HG03103 (cell line): ENCODE measurements around the gene MS4A8.
"Not testable (repeated sequence)": the region's sequence is repeated elsewhere in the genome, so short reads cannot be mapped to it uniquely, and the experiment has no call there.

Experiments used
- ATAC-seq: cut with Tn5 transposase; IDR thresholded peaks from one replicate; pipeline ENCODE4 v1.9.1; 2021; ENCODE audit warnings: low read depth; ENCODE audit not compliant: unreplicated experiment

The MS4A8 gene, protein sequence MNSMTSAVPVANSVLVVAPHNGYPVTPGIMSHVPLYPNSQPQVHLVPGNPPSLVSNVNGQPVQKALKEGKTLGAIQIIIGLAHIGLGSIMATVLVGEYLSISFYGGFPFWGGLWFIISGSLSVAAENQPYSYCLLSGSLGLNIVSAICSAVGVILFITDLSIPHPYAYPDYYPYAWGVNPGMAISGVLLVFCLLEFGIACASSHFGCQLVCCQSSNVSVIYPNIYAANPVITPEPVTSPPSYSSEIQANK

DNA sequence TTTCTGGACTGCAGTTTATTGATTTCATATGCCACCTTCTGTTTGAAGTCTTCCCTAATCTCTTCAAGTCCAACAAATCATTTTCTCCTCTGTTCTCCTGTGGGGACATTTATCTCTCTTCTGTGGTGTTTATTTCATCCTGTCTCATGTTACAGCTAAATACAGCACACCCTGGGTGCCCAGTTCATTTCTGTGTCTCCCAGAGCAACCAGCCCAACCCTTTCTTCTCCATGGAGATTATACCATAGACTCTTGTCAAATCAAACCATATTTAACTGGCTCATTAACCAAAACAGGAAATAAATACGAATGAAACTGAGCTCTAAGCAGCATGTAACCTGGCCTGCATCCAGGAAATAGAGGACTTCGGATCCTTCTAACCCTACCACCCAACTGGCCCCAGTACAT, at the start of gene MS4A8:
Gene MS4A8, plus strand, starts transcription at position 329 of the 408 bp plus-strand sequence. CDS start 1,249 bp downstream, outside the sequence.
- ATAC-seq: no peak

- no peak for ATAC-seq
Observed at GRCh38 chr11:60657888-60658287, 41.5 kb upstream of the MS4A8 start.

DNA sequence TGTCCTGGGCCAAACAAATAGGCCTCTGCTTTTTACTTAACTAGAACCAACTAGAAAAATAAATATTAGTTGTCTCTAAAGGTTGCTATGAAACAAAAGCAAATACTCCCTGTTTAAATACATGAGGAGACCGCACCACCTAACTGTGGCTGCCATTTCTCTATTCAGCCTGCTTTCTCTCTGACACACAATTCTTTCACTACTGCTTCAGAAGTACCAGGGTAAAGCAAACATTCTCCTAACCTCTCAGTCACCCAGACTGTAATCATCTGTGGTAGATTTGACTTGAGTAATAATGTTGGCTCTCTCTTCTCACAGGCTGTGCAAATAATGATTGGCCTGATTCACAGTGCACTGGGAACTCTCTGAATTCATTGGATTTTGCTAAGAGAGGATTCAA, 41.0 kb upstream of the MS4A8 start:
- no peak for ATAC-seq

DNA sequence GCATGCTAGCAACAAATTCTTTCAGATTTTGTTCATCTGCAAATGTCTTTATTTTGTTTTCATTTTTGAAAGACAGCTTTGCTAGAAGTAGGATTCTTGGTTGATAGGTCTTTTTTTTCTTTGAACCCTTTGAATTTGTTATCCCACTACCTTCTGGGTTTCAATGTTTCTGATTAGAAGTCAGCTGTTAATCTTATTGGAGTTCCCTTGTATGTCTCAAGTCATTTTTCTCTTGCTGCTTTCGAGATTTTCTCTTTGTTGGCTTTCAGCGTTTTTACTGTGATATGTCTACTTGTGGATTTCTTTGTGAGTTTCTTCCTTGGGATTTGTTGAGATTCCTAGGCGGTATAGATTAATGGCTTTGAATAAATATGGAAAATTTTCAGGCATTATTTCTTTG, 27.2 kb upstream of the MS4A8 start:
- no peak for ATAC-seq

DNA sequence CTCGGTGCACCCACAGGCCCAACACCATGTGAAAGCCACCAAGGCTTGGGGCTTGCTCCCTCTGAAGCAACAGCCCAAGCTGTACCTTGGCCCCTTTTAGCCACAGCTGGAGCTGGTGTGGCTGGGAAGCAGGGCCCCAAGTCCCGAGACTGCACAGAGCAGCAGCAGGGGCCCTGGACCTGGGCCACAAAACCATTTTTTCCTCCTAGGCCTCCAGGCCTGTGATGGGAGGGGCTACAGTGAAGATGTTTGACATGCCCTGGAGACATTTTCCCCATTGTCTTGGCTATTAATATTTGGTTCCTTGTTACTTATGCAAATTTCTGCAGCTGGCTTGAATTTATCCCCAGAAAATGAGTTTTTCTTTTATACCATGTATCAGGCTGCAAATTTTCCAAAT, 21.2 kb upstream of the MS4A8 start:
- not testable (repeated sequence) for ATAC-seq

DNA sequence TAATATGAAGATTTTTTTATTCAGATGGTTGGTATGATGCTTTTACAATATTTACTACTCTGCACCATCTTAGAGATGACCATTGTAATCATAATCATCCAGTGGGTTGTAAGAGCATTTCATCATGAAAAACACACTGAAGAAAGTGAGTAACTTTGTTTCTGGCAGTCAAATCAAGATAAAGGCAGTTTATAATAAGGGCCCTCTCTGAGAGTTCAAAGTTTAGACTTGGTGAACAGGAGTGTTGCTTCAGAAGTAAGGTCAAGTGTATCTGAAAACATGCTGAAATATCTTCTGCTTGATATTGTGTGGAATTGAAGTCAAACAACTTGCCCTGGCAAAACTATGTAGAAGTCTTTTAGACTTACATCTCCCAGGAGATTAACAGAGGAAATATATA, 19.5 kb upstream of the MS4A8 start:
- no peak for ATAC-seq

DNA sequence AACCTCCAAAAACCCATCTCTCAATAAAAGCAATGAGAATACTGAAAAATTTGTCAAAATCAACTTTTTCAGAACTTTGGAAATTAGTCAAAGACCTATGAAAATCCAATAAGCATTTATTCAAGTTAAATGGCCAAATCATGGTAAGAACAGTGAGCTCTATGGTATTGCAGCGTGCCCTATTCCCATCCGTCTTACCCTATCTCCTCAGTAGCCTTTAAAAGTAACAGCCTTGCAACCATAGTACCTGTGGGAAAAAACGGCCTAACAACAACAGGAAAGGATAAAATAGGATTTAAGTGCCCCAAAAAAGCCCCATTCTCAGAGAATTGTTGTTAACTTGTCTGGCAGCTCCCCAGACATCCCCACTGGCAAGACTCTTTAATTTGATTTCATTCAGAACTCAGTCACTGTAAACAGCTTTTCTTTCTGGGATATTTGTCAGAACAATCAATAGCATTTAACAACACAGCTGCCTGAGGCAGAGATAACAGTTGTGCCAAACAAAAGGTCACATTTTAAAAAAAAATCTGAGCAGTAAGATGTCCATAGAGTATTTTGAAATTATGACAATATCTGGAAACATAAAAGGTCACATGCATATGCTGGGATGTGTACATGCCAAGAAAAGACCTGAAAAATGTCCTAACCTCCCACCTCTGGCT, 18.8 kb upstream of the MS4A8 start:
- ATAC-seq: no peak

DNA sequence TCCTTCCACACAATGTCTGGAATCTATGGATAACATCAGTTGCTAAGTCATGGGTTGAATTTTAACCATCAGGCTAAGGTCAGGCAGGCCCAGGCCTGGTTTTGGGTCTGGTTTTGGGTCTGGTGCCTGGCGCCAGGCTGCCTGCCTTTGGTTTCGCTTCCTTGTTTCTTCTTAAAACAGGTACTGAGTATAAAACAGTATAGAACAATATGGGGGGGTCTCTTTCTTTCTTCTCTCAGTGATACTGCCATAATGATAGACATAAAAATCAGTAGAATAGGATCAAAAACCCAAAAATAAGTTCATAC, 14.9 kb upstream of the MS4A8 start:
- not testable (repeated sequence) for ATAC-seq

GRCh38 chr11:60691661-60692060, 7.8 kb upstream of the MS4A8 start:
- ATAC-seq: no peak

DNA sequence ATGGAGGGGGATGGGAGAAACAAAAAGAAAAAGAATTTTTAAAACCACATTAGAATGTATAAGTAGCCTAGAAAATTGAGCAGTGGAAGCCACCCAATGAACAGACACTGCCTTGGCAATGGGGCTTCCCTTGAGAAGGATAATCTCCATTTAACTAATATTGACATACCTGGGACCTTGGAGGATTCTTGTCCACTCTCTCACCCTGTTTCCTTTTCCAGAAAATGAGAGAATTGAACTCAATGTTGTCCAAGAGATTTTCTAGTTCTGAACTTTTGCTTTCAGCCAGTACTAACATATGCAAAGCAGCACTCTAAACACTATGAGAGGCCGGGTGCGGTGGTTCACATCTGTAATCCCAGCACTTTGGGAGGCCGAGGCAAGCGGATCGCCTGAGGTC, 524 bp downstream of the MS4A8 start:
- ATAC-seq: no peak

GRCh38 chr11:60700689-60701468, 1.5 kb downstream of the MS4A8 start:
- no peak for ATAC-seq

DNA sequence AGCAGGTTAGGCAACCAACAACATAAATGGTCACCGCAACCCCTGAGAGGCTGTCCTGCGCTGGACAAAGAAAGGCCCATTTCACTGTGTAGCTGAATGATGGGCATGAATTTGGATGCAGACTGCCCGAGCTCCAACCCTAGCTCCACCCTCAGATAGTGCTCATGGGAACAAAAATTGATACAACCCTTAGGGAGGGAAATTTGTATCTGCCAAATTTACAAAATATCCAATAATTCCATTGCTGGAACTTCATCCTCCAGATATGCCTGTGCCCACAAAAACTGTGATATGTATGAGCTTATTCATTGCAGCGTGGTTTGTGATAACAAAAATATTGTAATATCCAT, 2.0 kb downstream of the MS4A8 start:
- no peak for ATAC-seq

GRCh38 chr11:60703374-60703773, 4.0 kb downstream of the MS4A8 start:
- no peak for ATAC-seq

- no peak for ATAC-seq
Observed at GRCh38 chr11:60705895-60706294, 6.5 kb downstream of the MS4A8 start.

DNA sequence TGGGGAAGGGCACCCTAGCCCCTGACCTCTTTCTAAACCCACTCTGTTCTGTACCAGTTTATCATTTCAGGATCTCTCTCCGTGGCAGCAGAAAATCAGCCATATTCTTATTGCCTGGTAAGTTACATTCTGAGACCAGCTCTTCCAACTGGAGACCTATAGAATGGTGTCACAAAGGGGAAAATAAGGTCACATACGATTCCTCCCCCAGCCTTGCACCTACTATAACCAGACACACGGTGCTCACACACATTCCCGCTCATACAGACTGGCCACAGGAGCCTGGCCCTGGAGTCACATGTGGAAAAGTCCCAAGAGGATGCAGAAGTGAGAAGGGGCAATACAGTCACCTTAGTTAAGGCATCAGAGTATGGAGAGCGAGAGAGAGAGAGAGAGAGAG, 7.5 kb downstream of the MS4A8 start:
- ATAC-seq: no peak

DNA sequence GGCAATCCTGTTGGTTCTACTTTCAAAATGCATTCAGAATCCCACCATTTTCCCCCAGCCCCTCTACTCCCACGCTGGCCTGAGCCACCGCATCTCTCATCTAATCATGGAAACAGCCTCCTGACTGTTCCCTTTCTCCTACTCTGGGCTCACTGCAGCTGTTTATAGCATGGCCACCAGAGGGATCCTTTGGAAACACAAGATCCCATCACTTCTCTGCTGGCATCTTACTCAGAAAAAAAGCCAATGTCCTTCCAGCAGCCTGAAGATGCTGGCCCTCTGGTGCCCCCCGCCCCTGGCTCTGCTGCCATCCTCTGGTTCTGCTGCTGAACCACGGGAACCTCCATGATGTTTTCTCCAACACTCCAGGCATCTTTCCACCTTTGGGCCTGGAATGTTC, 11.1 kb downstream of the MS4A8 start:
- ATAC-seq: no peak

DNA sequence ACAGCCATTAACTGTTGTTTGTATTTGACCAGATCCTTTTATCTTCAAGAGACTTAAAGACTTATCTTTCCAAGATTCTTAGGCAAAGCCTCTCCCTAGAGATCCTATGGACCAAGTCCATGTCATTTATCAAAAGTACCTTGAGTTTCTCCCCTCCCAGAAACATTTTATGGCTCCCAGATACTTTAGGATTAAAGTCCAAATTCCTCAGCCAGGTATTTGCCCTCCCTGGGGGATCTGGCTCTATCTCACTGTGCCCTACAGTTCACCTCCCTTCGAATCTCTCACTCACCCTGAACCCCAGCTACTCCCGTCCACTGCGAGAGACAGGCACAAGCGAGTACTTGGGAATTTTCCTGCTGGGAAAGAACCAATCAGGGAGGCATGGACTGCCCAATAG, 11.9 kb downstream of the MS4A8 start:
- ATAC-seq: no peak

- ATAC-seq: not testable (repeated sequence)
Observed at GRCh38 chr11:60713423-60713822, 14.0 kb downstream of the MS4A8 start.

GRCh38 chr11:60717956-60718355, 18.5 kb downstream of the MS4A8 start:
- no peak for ATAC-seq

DNA sequence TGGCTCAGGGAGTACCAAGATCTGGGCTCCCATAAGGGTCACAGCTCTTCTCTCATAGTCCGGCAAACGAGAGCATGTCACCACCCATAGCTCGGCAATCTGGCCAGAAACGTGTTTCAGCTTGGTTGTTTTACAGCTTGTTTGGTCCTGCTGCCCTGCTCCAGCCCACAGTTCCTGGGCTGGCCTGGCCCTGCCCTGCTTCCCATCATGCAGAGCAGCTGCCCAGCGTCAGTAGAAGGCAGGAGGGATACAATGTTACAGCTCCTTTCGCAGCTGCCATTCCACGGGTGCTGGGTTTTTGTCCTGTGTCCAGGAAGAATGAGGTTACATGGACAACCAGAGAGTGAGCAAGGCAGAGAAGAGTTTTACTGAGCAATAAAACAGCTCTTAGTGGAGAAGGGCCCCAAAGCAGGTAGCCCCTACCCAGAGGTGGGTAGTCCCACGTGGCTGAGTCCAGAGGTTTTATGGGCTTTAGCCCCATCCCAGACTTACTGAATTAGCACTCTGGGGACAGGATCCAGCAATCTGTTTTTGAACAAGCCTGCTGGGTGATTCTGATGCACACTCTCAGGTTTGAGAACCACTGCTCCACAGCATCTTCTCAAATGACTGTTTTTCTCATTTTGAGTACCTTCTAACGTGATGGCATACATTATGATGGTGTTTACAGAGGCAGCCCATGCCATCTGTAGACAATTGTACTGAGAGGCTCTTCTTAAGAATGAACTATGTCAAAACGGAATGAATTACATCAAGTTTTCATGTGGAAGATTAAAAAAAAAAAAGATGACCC, 19.3 kb downstream of the MS4A8 start:
- ATAC-seq: no peak

GRCh38 chr11:60719391-60719790, 20.0 kb downstream of the MS4A8 start:
- ATAC-seq: no peak
